Inflammatory macrophage treated with lipopolysaccharide for 1 hour (primary cell): ENCODE measurements around the gene SPRED2.

Experiments used
- DNase-seq, 2 donors: peaks; one replicate each; pipeline ENCODE4 v3.0.0-alpha.2; 2020 to 2022

The SPRED2 gene

GRCh38 chr2:65363879-65364666 is 68.3 kb downstream of the SPRED2 start:
- no peak for DNase-seq

GRCh38 chr2:65361623-65362022 is 70.8 kb downstream of the SPRED2 start:
- DNase-seq, result no peak

- peak; percentile 62 to 70 for DNase-seq
These were observed 72.0 kb downstream of the SPRED2 start for GRCh38 chr2:65360441-65360840.

GRCh38 chr2:65358678-65359400 is 73.6 kb downstream of the SPRED2 start:
- DNase-seq, result peak; percentile 38 to 69

- no peak for DNase-seq
These were observed 74.5 kb downstream of the SPRED2 start for GRCh38 chr2:65357959-65358294.

- no peak for DNase-seq
These were observed 75.1 kb downstream of the SPRED2 start for GRCh38 chr2:65357095-65357958.

- DNase-seq, result no peak
These were observed 77.1 kb downstream of the SPRED2 start for GRCh38 chr2:65355186-65355831.

GRCh38 chr2:65354773-65355172 is 77.6 kb downstream of the SPRED2 start:
- DNase-seq, result no peak

- DNase-seq, result peak; percentile 70 to 90
These were observed 78.5 kb downstream of the SPRED2 start for GRCh38 chr2:65353927-65354326.

GRCh38 chr2:65353046-65353445 is 79.4 kb downstream of the SPRED2 start:
- no peak for DNase-seq

GRCh38 chr2:65351948-65352595 is 80.3 kb downstream of the SPRED2 start:
- no peak for DNase-seq

- no peak for DNase-seq
These were observed 81.0 kb downstream of the SPRED2 start for GRCh38 chr2:65351234-65351947.

- DNase-seq, result no peak
These were observed 81.7 kb downstream of the SPRED2 start for GRCh38 chr2:65350651-65351056.

GRCh38 chr2:65349863-65350262 is 82.5 kb downstream of the SPRED2 start:
- no peak for DNase-seq

GRCh38 chr2:65347913-65348312 is 84.5 kb downstream of the SPRED2 start:
- DNase-seq, result no peak

GRCh38 chr2:65345631-65346030 is 86.8 kb downstream of the SPRED2 start:
- no peak for DNase-seq

GRCh38 chr2:65344689-65345088 is 87.7 kb downstream of the SPRED2 start:
- DNase-seq, result no peak

- DNase-seq, result no peak
These were observed 88.2 kb downstream of the SPRED2 start for GRCh38 chr2:65344182-65344581.

- DNase-seq, result no peak
These were observed 89.0 kb downstream of the SPRED2 start for GRCh38 chr2:65343386-65343785.

- no peak for DNase-seq
These were observed 91.3 kb downstream of the SPRED2 start for GRCh38 chr2:65340898-65341681.

- DNase-seq, result no peak
These were observed 92.8 kb downstream of the SPRED2 start for GRCh38 chr2:65339648-65340047.
